Measurements from ENCODE around the gene PDE4D.
"Not testable (repeated sequence)": the region's sequence is repeated elsewhere in the genome, so short reads cannot be mapped to it uniquely, and the experiment has no call there.

The PDE4D gene

DNA sequence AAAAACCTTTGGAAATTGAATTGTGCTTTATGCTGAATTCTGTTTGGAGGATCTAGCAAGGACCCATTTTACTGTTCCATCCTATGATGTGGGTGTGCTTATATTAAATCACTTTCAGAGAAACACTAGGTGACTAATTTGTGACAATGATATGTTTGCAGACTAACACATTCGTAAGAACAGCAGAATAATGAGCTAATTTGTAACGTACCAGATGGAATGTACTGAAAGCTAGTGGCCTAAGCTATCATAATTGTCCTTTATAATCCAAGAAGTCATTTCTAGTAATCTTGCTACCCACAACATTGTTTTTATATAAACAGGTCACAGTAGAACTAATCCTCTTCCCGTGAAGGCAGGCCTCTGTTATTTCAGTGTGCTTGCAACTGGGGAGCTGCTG, 292.5 kb downstream of the PDE4D start:
- no peak for DNase-seq

GRCh38 chr5:59600153-59600552, 293.4 kb downstream of the PDE4D start:
- no peak for DNase-seq

DNA sequence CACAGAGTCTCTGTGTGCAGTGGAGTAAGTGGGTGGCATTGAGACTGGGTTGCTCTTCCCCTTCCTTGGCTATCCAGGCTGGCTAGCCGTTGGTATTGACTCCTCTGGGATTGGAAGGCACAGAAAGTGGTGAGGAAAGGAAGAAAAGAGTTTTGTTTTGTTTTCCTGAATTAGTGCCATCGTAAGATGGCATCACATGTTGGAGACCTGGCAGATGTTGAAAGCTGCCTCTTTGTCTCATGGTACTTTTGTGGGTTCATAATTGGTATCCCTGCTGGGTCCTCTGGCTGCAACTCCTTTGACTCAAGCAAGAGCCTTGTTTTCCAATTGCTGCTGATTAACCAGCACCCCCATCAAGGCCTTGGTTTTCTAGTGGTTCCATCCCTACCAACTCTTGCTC, 293.8 kb downstream of the PDE4D start:
- DNase-seq: no peak

DNA sequence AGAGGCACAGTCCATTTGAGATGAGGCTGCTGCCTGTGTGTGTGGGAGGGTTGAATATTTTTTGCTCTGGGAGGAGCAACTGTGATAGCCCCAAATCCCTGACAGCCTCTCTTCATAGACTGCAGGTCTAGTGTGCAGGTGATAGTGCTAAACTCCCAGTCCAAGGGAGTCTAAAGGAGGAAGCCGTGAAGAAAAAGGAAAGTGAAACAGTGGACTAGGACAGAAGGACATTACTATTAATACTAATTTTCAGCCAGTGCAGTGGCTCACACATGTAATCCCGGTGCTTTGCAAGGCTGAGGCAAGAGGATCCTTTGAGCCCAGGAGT, 295.0 kb downstream of the PDE4D start:
- DNase-seq: no peak

DNA sequence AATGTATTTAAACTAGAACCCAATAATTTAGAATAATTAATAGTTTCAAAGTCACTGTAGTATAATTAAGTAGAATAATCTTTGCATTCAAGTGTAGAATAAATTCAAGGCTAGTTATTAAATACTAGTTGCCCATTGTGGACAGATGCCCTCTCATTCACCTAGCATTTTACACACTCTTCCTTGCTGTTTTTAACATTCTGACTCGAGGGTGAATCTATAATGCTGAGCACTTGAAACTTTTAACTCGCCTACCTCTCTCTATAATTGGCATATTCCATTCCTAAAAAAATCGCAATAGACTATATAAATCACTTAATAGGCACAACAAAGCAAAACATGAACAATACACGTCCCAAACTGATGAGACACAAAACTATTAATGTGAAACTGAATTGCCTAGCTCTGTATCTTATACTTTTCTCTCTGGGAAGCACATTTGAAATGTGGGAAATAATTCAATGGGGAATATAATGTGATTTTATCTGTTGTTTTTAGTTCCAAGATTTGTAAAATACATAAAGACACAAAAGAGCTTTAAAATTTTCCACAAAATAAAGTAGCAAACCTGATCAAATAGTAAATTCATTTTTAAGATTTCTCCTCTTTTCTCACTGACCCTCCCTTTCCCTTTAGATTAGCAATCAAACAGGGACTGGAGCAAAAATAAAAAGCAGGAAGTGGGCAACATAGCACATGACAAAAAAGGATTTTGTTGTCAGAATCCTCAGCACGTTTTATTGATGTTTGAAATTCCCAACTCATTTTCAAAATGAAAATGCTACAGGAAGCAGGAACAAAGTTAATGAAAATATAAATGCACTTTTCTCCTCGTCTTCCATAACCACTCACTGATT, 295.6 kb downstream of the PDE4D start:
- no peak for DNase-seq

- no peak for DNase-seq
Observed at GRCh38 chr5:59596586-59597350, 296.8 kb downstream of the PDE4D start.

DNA sequence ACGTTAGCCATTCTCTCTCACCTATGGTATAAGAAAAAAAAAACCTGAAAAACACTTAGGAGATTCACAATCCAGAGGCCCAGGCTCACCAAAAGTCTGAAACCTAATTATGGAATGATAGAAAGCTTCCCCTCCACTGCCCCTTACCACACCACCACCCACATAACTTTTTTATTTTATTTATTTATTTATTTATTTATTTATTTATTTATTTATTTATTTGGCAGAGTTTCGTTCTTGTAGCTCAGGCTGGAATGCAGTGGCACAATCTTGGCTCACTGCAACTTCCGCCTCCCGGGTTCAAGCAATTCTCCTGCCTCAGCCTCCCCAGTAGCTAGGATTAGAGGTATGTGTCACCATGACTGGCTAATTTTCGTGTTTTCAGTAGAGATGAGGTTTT, 299.4 kb downstream of the PDE4D start:
- not testable (repeated sequence) for DNase-seq

DNA sequence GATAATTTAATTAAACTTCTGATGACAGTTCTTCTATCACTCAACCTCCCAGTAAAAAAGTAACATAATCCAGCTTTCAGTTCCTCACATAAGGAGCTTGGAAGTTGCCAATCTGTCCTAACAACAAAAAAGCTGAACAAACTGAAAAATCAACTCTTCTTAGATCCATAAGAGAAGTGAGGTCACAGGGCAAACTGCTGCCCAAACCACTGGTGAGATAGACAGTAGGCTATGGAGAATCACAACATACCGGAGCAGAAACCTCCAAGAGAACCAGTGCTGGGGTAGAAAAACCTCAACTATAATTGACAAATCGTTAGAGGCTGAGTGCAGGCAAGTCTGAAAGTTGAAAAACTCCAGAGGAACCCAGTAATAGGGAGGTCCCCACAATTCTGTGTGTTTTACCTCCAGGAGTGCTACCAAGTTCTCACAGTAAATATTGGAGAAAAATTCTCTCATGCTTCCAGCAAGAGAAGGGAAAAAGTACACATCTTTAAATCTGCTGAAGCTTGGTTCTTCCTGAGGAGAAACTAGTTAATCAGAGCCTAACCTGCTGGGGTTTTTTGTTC, 300.0 kb downstream of the PDE4D start:
- no peak for DNase-seq

- no peak for DNase-seq
Observed at GRCh38 chr5:59592101-59592500, 301.4 kb downstream of the PDE4D start.

- no peak for DNase-seq
Observed at GRCh38 chr5:59591162-59591561, 302.4 kb downstream of the PDE4D start.

DNA sequence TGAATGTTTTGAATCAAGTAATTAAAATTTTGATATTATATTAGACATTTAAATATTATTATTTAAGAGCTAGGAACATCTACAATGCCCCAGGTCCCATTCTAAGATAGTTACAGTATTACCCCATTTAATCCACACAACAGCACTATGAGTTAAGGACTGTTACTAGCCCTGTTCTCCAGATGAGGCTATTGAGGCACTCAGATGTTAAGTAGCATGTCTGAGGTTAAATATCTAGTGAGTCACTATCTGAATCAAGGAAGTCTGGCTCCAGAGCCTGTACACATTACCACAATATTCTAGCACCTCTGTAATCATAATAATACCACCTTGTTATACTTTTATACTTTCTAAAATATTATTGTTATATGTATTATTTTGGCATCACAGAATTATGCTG, 304.6 kb downstream of the PDE4D start:
- no peak for DNase-seq

DNA sequence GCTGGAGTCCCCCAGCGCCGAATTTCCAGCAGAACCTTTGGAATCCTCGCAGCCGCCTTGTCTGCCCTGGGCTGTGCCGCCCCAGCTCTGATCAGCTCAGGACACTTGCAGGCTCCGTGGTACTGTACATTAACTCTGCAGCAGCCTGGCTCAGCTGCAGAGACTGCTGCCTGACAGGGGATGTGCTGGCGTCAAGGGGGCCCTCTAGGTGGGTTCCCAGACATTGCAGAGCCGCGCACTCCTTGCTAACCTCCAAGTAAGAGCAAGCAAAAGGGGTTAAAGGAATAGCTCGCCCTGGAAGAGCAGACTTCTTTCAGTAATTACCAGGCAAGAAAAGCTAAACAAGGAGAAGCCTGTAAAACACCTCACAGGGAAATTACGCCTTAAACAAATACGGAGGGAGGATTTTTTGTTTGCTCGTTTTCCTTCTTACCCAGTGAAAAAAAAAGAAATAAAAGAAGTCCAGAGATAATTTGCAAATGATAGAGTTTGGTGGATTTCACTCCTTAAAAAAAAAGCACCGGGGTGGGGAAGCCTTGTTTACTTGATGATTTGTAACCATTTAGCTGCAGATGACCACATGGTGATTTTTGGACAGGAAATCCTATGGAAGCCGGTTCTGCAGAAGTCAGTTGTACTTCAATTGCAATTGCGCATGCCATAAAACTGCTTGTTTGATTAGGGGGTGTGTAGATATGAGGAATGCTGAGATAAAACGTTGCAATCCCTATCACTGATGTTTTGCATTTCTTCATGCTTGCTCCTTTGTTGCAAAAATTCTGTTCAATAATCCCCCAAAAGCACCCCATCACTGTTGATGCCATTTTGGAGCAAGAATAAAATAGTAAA, 305.8 kb downstream of the PDE4D start:
- no peak for DNase-seq

- DNase-seq: no peak
Observed at GRCh38 chr5:59586841-59587240, 306.7 kb downstream of the PDE4D start.

DNA sequence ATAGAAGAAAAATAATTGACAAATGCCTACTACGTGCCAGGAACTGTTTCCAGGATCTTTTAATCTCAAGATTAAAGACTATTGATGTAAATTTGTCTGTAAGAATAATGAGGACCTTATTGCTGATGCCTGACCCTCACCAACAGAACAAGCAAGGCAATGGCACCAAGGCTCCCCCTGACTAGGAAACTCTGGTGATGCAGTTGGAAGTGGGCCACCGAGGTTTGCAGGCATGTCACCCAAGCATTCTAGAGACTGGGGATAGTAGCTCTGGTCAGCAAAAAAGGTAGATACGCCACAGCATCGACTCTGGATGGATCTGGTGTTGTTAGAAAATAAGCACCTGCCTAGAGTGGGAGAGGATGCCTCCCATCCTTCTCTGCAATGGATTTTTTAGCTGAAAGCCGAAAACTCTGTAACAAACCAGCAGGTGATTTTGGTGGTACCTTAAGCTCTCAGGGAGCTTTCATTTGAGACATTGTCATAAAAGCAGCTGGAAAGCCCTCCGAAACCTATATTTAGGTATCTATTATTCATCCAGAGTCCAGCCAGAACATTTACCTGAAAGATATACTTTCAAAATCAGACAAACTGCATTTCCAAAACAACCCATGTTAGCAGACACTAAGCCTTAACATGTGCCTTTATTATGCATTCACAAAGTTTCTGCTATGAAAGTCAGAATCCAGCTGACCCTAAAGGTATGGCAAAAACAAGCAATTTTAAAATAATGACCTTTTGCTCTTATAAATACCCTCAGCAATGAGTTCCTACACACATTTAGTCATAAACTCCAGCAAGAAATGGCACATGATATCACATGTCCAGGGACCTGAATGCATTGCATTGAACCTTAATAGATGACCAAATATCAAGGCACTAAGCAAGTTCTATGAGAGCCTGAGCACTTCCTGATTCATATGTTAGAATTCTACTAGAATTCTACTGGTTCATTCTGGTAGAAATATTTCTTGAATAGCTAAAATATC, 308.4 kb downstream of the PDE4D start:
- no peak for DNase-seq

DNA sequence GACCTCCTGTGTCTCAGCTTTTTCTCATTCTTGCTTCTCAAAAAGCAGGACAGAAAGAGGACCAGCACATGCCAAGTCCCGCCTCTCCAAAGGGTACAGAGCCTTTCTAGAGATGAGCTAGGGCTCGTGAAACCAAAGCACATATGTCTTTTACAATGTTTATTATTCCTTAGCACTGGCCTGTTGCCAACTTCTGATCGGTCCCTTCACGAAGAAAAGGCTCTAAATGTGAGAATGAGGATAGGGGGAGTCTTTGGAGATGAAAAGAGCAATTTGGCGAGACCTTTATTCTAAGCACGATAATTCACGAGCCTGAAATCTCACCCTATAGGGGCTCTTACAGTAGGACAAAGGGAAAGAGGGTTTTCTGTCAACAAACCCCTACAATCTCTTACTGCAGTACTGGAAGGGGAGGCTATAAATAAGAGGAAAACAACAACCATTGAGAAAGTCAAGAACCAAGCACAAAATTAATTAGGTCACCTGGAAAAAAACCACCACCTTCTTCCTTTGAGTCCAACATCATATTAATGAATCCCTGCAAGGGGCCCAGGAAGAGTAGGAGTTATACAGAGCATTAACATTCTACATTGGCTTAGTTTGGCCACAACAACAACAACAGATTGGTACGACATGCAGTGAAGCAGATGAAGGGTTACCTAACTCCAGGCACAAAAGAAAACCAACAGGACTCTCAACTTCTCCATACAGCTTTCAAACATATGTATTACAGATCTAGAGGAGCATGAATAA, 309.5 kb downstream of the PDE4D start:
- no peak for DNase-seq

DNA sequence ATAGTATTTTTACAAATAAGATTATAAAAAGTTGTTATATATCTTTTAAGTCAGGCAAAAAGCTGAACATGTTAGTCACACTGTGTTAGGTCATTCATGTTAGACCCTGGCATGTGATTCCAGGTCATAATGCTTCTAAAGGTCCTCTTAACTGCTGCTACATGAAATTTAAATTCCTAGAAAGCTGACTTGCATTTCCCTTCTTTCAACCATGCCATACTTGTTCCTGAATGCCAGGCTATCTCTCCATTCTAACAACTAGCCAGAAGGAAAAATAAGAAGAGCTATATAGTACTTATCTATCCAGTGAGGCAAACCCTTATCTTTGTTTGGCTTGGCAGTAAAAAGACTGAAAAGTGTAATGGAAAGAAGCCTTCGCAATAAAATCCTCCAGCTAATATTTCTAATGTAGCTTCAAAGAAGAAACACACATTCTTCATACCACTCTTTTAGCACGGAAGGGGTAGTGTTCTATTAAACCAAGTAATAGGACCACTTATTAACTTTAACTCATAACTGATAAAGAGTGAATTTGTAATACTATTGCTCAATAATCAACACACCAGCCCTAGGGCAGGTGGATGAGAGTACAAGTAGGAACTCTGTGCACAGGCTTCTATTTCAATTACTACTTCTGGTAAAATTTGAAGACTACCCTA, 310.2 kb downstream of the PDE4D start:
- DNase-seq: no peak

DNA sequence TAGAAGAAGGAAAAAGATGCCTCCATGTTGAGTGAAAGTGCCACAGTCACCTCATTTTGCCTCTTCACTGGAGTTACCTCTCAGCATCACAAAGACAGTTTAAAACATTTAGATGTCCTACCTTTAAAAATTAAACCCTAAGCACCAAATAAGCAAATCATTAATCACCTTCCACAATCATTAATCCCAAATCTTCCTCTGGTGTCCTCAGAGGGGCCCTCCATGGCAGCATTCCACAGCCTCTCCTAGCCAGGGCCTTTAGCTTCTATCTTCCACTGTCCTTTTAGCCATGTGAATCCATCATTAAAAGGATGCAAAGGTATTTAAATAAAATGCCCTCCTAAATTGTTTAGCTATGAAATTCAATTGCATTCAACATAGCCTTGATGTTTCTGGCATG, 310.8 kb downstream of the PDE4D start:
- no peak for DNase-seq

DNA sequence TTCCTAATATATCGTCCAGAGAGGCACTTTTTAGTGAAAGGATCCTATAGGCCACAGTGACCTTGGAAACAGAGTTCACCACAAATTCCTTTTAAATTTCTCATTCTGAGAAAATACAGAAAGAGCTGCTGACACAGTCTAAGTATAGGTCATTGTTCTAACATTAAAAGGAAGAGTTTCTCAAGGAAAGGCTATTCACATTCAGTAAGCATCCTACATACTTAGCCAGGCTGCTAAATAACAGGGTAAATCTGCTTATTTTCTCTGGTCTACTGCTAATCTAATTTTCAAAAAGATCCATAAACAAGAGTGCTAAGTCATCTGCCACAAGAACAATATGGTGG, 313.7 kb downstream of the PDE4D start:
- DNase-seq: no peak

DNA sequence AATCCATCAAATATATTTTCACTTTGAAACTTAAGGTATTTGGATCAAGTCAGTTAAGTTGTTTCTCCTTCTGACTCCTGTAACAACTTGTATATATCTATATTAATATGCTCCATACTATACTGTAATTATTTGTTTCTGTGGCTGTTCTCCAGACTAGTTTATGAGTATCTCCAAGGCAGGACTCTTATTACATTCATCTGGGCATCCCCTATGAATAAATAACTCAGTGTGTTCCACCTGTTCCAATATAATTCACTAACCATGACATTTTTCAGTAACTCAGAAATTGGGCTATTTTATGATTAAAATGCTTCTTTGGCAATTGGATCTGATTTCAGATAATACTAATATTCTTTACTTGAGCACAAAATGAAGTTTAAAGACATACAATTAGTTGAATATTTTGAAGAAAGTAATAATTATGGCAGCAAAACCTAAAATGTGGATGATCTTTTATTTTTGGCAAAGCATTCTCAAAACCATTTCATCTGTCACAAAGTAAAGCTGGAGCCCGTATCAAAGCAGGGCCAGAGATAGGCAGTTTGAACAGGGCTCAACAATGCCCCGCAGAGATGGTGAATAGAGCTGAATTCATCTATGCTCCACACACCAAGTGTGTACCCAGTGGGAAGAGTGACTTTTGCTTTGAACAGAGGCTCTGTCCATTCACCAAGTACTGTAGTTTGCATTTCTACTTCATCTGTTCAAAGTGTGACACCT, 314.3 kb downstream of the PDE4D start:
- no peak for DNase-seq

GRCh38 chr5:59577485-59577884, 316.0 kb downstream of the PDE4D start:
- DNase-seq: no peak

Measured in activated T-cell treated with anti-CD3 and anti-CD28 coated beads, Interleukin-2, amount 50 U/mL, for 1 hour (primary cell).